HEK293 (cell line): ENCODE measurements around the gene ATG10.

Source experiments
- CTCF ChIA-PET: fragments of 350-600 bp; formaldehyde crosslinking; extraction: SDS; loops from one replicate; lab custom pipeline; 2021; ENCODE audit warnings: antibody characterized with exemption; lab: Yijun Ruan, JAX
- POLR2A ChIA-PET: fragments of 300-600 bp; formaldehyde crosslinking; extraction: SDS; loops from one replicate; lab custom pipeline; 2020; ENCODE audit warnings: antibody characterized with exemption, inconsistent platforms; lab: Yijun Ruan, JAX
- H3K27ac ChIP-seq: fragments of 200-500 bp; sonication (Bioruptor generic); 2 replicates; pipeline ENCODE4 v1.5.1; 2014; ENCODE audit warnings: low read depth, low read length, control low read depth, inconsistent platforms; ENCODE audit errors: extremely low read depth
- H3K36me3 ChIP-seq, 2 experiments: fragments of 200-500 bp in 1 of 2; sonication (Bioruptor generic) in 1 of 2; 1 replicate in 1 of 2; 2 replicates in 1 of 2; pipeline ENCODE4 v1.5.1; 2014 to 2017; ENCODE audit warnings: inconsistent platforms in 2 of 2, low read length in 2 of 2; ENCODE audit not compliant: control insufficient read depth in 2 of 2, insufficient read depth in 1 of 2
- H3K4me1 ChIP-seq: fragments of 200-500 bp; sonication (Bioruptor generic); 2 replicates; pipeline ENCODE4 v1.5.1; 2014; ENCODE audit warnings: mild to moderate bottlenecking, low read length, inconsistent platforms; ENCODE audit not compliant: control insufficient read depth, insufficient read depth
- H3K4me3 ChIP-seq: 2 replicates; pipeline ENCODE4 v1.5.1; 2011; ENCODE audit warnings: low read depth, mild to moderate bottlenecking, control low read depth, low read length, moderate library complexity
- H3K9me3 ChIP-seq: fragments of 200-500 bp; sonication (Bioruptor generic); 2 replicates; pipeline ENCODE4 v1.5.1; 2014; ENCODE audit warnings: low read depth, low read length, inconsistent platforms; ENCODE audit not compliant: control insufficient read depth, insufficient read depth
- GFI1B ChIP-seq: fragments of 450-650 bp; formaldehyde crosslinking; IDR thresholded peaks from 2 replicates; pipeline ENCODE4 v1.5.1; 2016; ENCODE audit warnings: missing biosample characterization, missing genetic modification characterization
- HOXD13 ChIP-seq: sonication (generic); formaldehyde crosslinking; IDR thresholded peaks from 2 replicates; pipeline ENCODE4 v1.8.0; 2022; ENCODE audit warnings: missing genetic modification reagents, borderline replicate concordance
- MEIS1 ChIP-seq: sonication (generic); formaldehyde crosslinking; IDR thresholded peaks from 2 replicates; pipeline ENCODE4 v1.8.1; 2022; ENCODE audit warnings: missing genetic modification reagents, mild to moderate bottlenecking, borderline replicate concordance
- PRDM1 ChIP-seq: fragments of 450-650 bp; formaldehyde crosslinking; IDR thresholded peaks from 2 replicates; pipeline ENCODE4; 2016; ENCODE audit warnings: missing biosample characterization, missing genetic modification characterization
- PRDM4 ChIP-seq: fragments of 450-650 bp; formaldehyde crosslinking; IDR thresholded peaks from 2 replicates; pipeline ENCODE4 v1.5.1; 2017; ENCODE audit warnings: missing biosample characterization, missing genetic modification characterization
- ZBTB11 ChIP-seq: fragments of 450-650 bp; formaldehyde crosslinking; conservative IDR thresholded peaks from 2 replicates; pipeline ENCODE4 v1.5.1; 2016; ENCODE audit warnings: low read depth, missing biosample characterization, missing genetic modification characterization
- ZBTB21 ChIP-seq: fragments of 450-650 bp; formaldehyde crosslinking; IDR thresholded peaks from 2 replicates; pipeline ENCODE4 v1.5.1; 2017; ENCODE audit warnings: missing biosample characterization, missing genetic modification characterization
- ZNF223 ChIP-seq: fragments of 450-650 bp; formaldehyde crosslinking; IDR thresholded peaks from 2 replicates; pipeline ENCODE4 v1.5.1; 2016; ENCODE audit warnings: missing biosample characterization, missing genetic modification characterization
- ZNF311 ChIP-seq: fragments of 450-650 bp; formaldehyde crosslinking; IDR thresholded peaks from 2 replicates; pipeline ENCODE4 v1.5.1; 2017; ENCODE audit warnings: missing biosample characterization, missing genetic modification characterization, borderline replicate concordance
- ZNF510 ChIP-seq: fragments of 450-650 bp; formaldehyde crosslinking; IDR thresholded peaks from 2 replicates; pipeline ENCODE4 v1.5.1; 2018; ENCODE audit warnings: mild to moderate bottlenecking, missing genetic modification characterization, missing biosample characterization; ENCODE audit not compliant: insufficient replicate concordance
- ZNF521 ChIP-seq: fragments of 450-650 bp; formaldehyde crosslinking; IDR thresholded peaks from 2 replicates; pipeline ENCODE4 v1.5.1; 2017; ENCODE audit warnings: missing biosample characterization, mild to moderate bottlenecking, missing genetic modification characterization
- ZNF558 ChIP-seq: fragments of 450-650 bp; formaldehyde crosslinking; IDR thresholded peaks from 2 replicates; pipeline ENCODE4 v1.5.1; 2016; ENCODE audit warnings: missing biosample characterization, missing genetic modification characterization
- ZNF596 ChIP-seq: fragments of 450-650 bp; IDR thresholded peaks from 2 replicates; pipeline ENCODE4 v1.5.0; 2018; ENCODE audit warnings: missing biosample characterization, mild to moderate bottlenecking, missing genetic modification characterization, moderate library complexity
- ZNF785 ChIP-seq: fragments of 450-650 bp; formaldehyde crosslinking; IDR thresholded peaks from 2 replicates; pipeline ENCODE4 v1.5.1; 2016; ENCODE audit warnings: missing biosample characterization, missing genetic modification characterization
- ZNF830 ChIP-seq: fragments of 450-650 bp; IDR thresholded peaks from 2 replicates; pipeline ENCODE4 v1.5.0; 2018; ENCODE audit warnings: missing biosample characterization, missing genetic modification characterization, low read depth, mild to moderate bottlenecking, moderate library complexity
- ZXDB ChIP-seq: fragments of 450-650 bp; formaldehyde crosslinking; IDR thresholded peaks from 2 replicates; pipeline ENCODE4 v1.5.1; 2016; ENCODE audit warnings: missing biosample characterization, missing genetic modification characterization
- TF ChIP-seq, protein P1 (sequence below): fragments of 450-650 bp; IDR thresholded peaks from 2 replicates; pipeline ENCODE4 v1.5.1; 2018; ENCODE audit warnings: missing biosample characterization, missing genetic modification characterization
- TF ChIP-seq, protein P2 (sequence below): fragments of 450-650 bp; formaldehyde crosslinking; IDR thresholded peaks from 2 replicates; pipeline ENCODE4 v1.5.1; 2016; ENCODE audit warnings: missing biosample characterization, missing genetic modification characterization
- TF ChIP-seq, protein P3 (sequence below): fragments of 450-650 bp; formaldehyde crosslinking; IDR thresholded peaks from 2 replicates; pipeline ENCODE4 v1.5.1; 2017; ENCODE audit warnings: missing biosample characterization, missing genetic modification characterization
- TF ChIP-seq, protein P4 (sequence below): fragments of 450-650 bp; IDR thresholded peaks from 2 replicates; pipeline ENCODE4 v1.5.1; 2018; ENCODE audit warnings: missing biosample characterization, mild to moderate bottlenecking, missing genetic modification characterization
- TF ChIP-seq, protein P5 (sequence below): fragments of 450-650 bp; formaldehyde crosslinking; optimal IDR thresholded peaks from 2 replicates; pipeline ENCODE3; 2016; ENCODE audit warnings: missing biosample characterization, mild to moderate bottlenecking, missing genetic modification characterization

Gene ATG10

DNA sequence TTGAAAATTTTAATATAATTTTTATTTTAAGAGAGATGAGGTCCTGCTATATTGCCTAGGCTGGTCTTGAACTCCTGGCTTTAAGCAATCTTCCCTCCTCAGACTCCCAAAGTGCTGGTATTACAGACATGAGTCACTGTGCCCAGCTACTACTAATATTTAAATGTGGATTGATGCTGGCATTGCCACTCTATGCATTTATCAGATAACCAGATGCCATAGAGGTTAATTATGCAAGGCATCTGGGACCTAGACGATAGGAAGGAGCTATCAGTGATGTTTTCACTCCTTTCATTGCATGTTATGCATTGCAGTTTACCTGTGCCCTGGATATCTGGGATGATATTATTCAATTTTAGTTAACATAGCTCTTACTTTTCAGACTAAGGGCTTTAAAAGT is 179.4 kb downstream of the ATG10 start:
- no peaks in the 10 kb centered on the region for H3K9me3 ChIP-seq
- no peaks in the 10 kb centered on the region for H3K36me3 ChIP-seq
- peaks cover 2% of the 10 kb centered on the region; the same call in 1 of the 2 replicates for H3K4me1 ChIP-seq
- TF ChIP-seq ZNF311 (tag by site-specific recombination) (no peak), ZNF785 (no peak), ZNF510 (tag by site-specific recombination) (no peak), ZBTB21 (tag by site-specific recombination) (no peak), PRDM4 (tag by site-specific recombination) (no peak), PRDM1 (tag by site-specific recombination) (no peak), ZNF830 (tag by site-specific recombination) (no peak), MEIS1 (CRISPR knock-in tag) (no peak), ZXDB (tag by site-specific recombination) (no peak), ZNF596 (tag by site-specific recombination) (no peak), ZBTB11 (tag by site-specific recombination) (no peak), ZNF521 (no peak), ZNF223 (tag by site-specific recombination) (no peak)
- TF ChIP-seq, protein P1, sequence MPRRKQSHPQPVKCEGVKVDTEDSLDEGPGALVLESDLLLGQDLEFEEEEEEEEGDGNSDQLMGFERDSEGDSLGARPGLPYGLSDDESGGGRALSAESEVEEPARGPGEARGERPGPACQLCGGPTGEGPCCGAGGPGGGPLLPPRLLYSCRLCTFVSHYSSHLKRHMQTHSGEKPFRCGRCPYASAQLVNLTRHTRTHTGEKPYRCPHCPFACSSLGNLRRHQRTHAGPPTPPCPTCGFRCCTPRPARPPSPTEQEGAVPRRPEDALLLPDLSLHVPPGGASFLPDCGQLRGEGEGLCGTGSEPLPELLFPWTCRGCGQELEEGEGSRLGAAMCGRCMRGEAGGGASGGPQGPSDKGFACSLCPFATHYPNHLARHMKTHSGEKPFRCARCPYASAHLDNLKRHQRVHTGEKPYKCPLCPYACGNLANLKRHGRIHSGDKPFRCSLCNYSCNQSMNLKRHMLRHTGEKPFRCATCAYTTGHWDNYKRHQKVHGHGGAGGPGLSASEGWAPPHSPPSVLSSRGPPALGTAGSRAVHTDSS (tag by site-specific recombination) = no peak
- TF ChIP-seq, protein P2, sequence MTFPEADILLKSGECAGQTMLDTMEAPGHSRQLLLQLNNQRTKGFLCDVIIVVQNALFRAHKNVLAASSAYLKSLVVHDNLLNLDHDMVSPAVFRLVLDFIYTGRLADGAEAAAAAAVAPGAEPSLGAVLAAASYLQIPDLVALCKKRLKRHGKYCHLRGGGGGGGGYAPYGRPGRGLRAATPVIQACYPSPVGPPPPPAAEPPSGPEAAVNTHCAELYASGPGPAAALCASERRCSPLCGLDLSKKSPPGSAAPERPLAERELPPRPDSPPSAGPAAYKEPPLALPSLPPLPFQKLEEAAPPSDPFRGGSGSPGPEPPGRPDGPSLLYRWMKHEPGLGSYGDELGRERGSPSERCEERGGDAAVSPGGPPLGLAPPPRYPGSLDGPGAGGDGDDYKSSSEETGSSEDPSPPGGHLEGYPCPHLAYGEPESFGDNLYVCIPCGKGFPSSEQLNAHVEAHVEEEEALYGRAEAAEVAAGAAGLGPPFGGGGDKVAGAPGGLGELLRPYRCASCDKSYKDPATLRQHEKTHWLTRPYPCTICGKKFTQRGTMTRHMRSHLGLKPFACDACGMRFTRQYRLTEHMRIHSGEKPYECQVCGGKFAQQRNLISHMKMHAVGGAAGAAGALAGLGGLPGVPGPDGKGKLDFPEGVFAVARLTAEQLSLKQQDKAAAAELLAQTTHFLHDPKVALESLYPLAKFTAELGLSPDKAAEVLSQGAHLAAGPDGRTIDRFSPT = no peak
- CTCF ChIA-PET = no interaction called here
- POLR2A ChIA-PET = no interaction called here
- no peak overlapping the region for H3K4me3 ChIP-seq
- H3K27ac ChIP-seq = no peak overlapping the region

GRCh38 chr5:82151662-82152061 is 179.8 kb downstream of the ATG10 start:
- H3K9me3 ChIP-seq = no peaks in the 10 kb centered on the region
- no peak overlapping the region for H3K4me3 ChIP-seq
- H3K4me1 ChIP-seq = peaks cover 2% of the 10 kb centered on the region; the same call in 1 of the 2 replicates
- ChIA-PET CTCF (no interaction called here), POLR2A (no interaction called here)
- H3K27ac ChIP-seq = no peak overlapping the region
- H3K36me3 ChIP-seq = no peaks in the 10 kb centered on the region
- no peak for TF ChIP-seq GFI1B (tag by site-specific recombination)
- TF ChIP-seq HOXD13 (CRISPR knock-in tag) = no peak
- TF ChIP-seq, protein P3, sequence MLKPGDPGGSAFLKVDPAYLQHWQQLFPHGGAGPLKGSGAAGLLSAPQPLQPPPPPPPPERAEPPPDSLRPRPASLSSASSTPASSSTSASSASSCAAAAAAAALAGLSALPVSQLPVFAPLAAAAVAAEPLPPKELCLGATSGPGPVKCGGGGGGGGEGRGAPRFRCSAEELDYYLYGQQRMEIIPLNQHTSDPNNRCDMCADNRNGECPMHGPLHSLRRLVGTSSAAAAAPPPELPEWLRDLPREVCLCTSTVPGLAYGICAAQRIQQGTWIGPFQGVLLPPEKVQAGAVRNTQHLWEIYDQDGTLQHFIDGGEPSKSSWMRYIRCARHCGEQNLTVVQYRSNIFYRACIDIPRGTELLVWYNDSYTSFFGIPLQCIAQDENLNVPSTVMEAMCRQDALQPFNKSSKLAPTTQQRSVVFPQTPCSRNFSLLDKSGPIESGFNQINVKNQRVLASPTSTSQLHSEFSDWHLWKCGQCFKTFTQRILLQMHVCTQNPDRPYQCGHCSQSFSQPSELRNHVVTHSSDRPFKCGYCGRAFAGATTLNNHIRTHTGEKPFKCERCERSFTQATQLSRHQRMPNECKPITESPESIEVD (tag by site-specific recombination) = peak; percentile 58
- TF ChIP-seq, protein P4, sequence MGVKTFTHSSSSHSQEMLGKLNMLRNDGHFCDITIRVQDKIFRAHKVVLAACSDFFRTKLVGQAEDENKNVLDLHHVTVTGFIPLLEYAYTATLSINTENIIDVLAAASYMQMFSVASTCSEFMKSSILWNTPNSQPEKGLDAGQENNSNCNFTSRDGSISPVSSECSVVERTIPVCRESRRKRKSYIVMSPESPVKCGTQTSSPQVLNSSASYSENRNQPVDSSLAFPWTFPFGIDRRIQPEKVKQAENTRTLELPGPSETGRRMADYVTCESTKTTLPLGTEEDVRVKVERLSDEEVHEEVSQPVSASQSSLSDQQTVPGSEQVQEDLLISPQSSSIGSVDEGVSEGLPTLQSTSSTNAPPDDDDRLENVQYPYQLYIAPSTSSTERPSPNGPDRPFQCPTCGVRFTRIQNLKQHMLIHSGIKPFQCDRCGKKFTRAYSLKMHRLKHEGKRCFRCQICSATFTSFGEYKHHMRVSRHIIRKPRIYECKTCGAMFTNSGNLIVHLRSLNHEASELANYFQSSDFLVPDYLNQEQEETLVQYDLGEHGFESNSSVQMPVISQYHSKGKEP (tag by site-specific recombination) = 0 out of 2 replicates have a peak, but pooled peaks have one; percentile 20
- TF ChIP-seq, protein P5, sequence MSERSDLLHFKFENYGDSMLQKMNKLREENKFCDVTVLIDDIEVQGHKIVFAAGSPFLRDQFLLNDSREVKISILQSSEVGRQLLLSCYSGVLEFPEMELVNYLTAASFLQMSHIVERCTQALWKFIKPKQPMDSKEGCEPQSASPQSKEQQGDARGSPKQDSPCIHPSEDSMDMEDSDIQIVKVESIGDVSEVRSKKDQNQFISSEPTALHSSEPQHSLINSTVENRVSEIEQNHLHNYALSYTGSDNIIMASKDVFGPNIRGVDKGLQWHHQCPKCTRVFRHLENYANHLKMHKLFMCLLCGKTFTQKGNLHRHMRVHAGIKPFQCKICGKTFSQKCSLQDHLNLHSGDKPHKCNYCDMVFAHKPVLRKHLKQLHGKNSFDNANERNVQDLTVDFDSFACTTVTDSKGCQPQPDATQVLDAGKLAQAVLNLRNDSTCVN (tag by site-specific recombination) = no peak
- peak; percentile 31; the same call in 1 of the 2 replicates for TF ChIP-seq ZNF558
